ENCODE results near the gene MED14.
A peak's percentile ranks its signal among the peaks of the same experiment; 100 is the strongest.

Gene MED14

GRCh38 chrX:40663078-40663740, 72.1 kb downstream of the MED14 start:
- no peak for DNase-seq

GRCh38 chrX:40661489-40661888, 73.9 kb downstream of the MED14 start:
- no peak for DNase-seq

GRCh38 chrX:40660381-40660780, 75.0 kb downstream of the MED14 start:
- no peak for DNase-seq

- no peak for DNase-seq
These were observed 81.8 kb downstream of the MED14 start for GRCh38 chrX:40653535-40653934.

GRCh38 chrX:40652664-40653063, 82.7 kb downstream of the MED14 start:
- DNase-seq: no peak

GRCh38 chrX:40651620-40652223, 83.6 kb downstream of the MED14 start:
- peak; percentile 19 to 55 (median 43) for DNase-seq

GRCh38 chrX:40647307-40648197, 87.8 kb downstream of the MED14 start, which contains the start of gene CXorf38:
Gene CXorf38 (minus strand): TSS chrX:40647561. CDS start chrX:40647520, 41 bp downstream.
- peak; percentile 73 to 86 (median 78) for DNase-seq

- DNase-seq: peak in 3 of 4 experiments; percentile 2 to 3 (median 3)
These were observed 88.6 kb downstream of the MED14 start for GRCh38 chrX:40646489-40647306.

- DNase-seq: peak in 3 of 4 experiments; percentile 1 to 8 (median 3)
These were observed 90.5 kb downstream of the MED14 start for GRCh38 chrX:40644821-40645358.

GRCh38 chrX:40644176-40644575, 91.2 kb downstream of the MED14 start:
- no peak for DNase-seq

- DNase-seq: no peak
These were observed 97.7 kb downstream of the MED14 start for GRCh38 chrX:40637687-40638086.

- no peak for DNase-seq
These were observed 103.1 kb downstream of the MED14 start for GRCh38 chrX:40632199-40632598.

- no peak for DNase-seq
These were observed 106.8 kb downstream of the MED14 start for GRCh38 chrX:40628506-40628905.

- DNase-seq: no peak
These were observed 110.0 kb downstream of the MED14 start for GRCh38 chrX:40625294-40625693.

- no peak for DNase-seq
These were observed 111.7 kb downstream of the MED14 start for GRCh38 chrX:40623665-40624064.

GRCh38 chrX:40623139-40623536, 112.2 kb downstream of the MED14 start, which contains the start of gene MPC1L:
Gene MPC1L (plus strand): TSS chrX:40623428. CDS start chrX:40623566, 138 bp downstream.
- no peak for DNase-seq

- no peak for DNase-seq
These were observed 112.7 kb downstream of the MED14 start for GRCh38 chrX:40622479-40623138.

- DNase-seq: no peak
These were observed 117.8 kb downstream of the MED14 start for GRCh38 chrX:40617566-40617965.

GRCh38 chrX:40615976-40616375, 119.4 kb downstream of the MED14 start:
- no peak for DNase-seq

GRCh38 chrX:40612511-40612910, 122.8 kb downstream of the MED14 start:
- DNase-seq: no peak

GRCh38 chrX:40607381-40607780, 128.0 kb downstream of the MED14 start:
- no peak for DNase-seq

- no peak for DNase-seq
These were observed 131.9 kb downstream of the MED14 start for GRCh38 chrX:40603446-40603845.

Data from activated CD4-positive, CD25-positive, alpha-beta regulatory T cell (primary cell).